HG03521 (cell line): ENCODE data around the gene RASA3.
"Not testable (repeated sequence)": the region's sequence is repeated elsewhere in the genome, so short reads cannot be mapped to it uniquely, and the experiment has no call there.

Source experiments
- ATAC-seq: cut with Tn5 transposase; IDR thresholded peaks from one replicate; pipeline ENCODE4 v1.9.1; 2021; ENCODE audit warnings: mild to moderate bottlenecking, moderate library complexity; ENCODE audit not compliant: unreplicated experiment

Gene RASA3

DNA sequence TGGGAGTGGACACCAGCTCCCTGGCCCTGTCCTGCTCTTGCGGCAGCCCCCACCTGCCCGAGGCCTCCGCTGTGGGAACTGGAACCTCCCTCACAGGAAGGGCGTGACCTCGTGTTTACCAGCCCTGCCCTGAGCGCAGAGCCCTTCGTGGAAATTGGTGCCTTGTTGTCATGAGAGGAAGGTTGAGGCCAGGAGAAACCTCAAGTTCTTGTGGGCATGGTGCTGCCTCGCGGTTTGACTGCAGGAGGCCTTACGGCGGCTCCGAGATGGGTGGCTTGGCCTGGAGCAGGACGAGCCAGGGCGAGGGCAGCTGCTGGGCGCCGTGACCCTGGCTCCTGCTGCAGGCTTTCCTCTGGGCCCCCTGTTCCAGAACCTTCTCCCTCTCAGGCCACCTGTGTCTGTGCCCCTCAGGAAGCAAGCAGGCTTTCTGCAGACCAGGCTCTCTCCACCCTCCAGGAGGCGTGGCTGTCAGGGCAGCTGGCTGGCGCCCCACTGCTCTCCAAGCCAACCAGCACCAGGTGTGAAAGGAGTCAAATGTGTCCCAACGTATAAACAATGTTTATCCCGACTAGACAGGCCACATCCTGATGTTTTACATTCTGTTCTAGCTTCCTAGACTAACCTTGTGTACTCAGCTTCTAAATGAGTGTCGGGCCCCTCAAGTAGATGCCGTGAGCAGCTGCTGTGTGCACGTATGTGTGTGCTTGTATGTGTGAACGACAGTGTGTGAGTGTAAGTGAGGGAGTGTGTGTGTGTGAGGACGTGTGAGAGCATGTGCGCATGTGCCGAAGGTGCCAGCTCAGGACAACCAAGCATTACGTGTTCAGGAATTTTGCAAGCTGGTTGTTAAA is 10.4 kb upstream of the RASA3 start:
- ATAC-seq: no peak

- ATAC-seq: no peak
Measured at GRCh38 chr13:114142137-114142550, 9.7 kb upstream of the RASA3 start.

- ATAC-seq: no peak
Measured at GRCh38 chr13:114141261-114141996, 9.0 kb upstream of the RASA3 start.

DNA sequence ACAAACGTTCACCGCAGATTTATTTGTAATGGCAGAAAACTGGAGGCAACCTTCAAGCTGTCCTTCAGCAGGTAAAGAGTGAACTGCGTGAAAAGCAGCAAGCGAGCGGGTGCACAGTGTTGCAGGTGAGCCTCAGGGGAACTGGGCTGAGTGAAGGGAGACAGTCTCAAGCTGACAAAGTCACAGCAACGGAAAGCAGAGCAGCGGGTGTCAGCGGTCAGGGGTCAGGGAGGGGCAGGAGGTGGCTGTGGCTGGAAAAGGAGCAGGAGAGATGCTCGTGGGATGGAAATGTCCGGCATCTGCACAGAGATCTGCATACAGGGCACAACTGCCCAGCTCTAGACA is 8.5 kb upstream of the RASA3 start:
- ATAC-seq: no peak

- ATAC-seq: no peak
Measured at GRCh38 chr13:114140131-114140905, 7.9 kb upstream of the RASA3 start.

DNA sequence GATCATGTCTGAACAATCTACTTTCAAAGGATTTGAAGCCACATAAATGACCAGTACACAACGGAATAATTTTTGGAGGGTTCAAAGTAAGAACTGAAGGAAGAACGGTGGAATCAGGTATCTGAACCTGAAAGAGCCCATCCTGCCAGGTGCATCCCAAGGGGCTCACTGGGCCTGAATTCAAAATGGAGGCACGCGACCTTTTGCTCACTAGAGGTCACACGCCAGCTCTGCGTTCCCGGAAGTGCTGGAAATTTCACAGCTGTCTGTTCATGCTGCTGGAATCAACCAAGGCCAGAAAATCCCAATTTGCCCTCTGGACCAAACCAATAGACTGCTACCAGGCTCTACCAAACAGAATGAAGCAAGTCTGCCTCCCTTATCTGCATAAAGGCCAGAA is 4.2 kb upstream of the RASA3 start:
- no peak for ATAC-seq

GRCh38 chr13:114135731-114136171 is 3.3 kb upstream of the RASA3 start:
- ATAC-seq: no peak

DNA sequence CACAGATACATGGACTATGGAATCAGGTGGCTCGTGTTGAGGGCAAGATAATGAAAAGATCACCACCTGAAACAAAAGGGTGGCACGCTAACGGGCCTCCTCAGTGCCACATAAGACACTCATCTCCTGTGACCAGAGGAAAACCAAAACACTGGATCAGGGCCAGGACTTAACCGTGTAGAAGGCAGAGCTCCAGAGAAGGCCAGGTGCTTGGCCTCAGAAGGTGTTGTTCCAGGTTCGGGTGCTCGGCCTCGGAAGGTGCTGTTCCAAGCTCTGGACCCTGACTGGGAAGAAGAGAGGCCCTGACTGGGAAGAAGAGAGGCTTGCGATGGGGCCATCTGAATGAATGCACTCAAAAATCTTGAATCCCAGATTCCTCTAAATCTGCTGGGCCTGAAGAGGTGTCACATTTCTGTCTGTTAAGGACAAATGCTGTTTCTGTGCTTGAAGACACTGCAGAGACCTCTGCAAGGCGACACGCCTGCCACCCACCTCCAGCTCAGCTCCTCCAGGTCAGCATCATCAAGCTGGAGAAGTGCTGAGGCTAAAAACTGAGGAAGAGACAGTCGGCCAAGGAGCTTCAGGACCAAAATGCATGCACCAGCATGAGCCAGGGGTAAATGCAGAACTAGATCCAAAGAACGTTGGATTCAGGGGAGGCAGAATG is 2.7 kb upstream of the RASA3 start:
- no peak for ATAC-seq

- no peak for ATAC-seq
Measured at GRCh38 chr13:114134111-114134943, 1.9 kb upstream of the RASA3 start.

GRCh38 chr13:114133552-114133951 is 1.1 kb upstream of the RASA3 start:
- not testable (repeated sequence) for ATAC-seq

DNA sequence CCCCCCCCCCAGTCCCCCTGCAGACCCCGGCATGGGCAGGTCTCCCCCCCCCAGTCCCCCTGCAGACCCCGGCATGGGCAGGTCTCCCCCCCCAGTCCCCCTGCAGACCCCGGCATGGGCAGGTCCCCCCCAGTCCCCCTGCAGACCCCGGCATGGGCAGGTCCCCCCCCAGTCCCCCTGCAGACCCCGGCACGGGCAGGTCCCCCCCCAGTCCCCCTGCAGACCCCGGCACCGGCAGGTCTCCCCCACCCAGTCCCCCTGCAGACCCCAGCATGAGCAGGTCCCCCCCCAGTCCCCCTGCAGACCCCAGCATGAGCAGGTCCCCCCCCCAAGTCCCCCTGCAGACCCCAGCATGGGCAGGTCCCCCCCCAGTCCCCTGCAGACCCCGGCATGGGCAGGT is 703 bp upstream of the RASA3 start:
- not testable (repeated sequence) for ATAC-seq

DNA sequence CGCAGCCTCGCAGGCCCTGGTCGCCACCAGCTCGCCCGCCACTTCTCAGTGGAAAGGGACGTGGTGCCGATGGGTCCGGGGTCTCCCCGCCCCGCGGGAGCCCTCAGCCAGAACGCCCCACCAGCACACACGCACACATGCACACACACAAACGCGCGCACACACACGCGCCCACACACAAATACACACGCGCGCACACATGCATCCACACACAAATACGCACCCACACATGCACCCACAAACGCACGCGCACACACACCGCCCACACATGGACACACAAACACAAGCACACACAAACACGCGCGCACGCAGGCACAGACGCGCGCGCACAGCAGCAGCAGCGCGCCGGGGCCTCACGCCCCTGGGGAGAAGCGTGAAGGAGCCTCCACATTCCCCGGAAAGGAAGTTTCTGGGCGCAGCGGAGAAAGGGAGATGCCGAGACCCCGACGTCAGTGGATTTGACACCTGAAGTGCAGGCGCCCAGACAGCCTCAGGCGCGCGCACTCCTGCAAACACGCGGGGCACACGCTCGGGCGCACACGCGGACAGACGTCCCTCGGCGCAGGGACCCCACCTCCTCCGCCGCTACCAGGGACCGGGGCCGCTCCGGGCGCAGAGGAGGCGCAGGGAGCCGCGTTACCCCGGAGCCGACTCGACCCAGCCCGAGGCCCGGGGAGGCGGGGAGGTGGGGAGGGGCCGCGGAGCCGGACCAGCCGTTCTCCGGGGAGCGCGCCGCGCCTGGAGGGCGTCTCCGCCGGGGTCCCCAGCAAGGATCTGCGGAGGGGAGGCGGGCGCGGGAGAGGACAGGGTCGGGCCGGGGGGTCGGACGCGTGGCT is 622 bp downstream of the RASA3 start:
- ATAC-seq: peak; percentile 8

- no peak for ATAC-seq
Measured at GRCh38 chr13:114130837-114131582, 1.4 kb downstream of the RASA3 start.

- ATAC-seq: no peak
Measured at GRCh38 chr13:114130131-114130836, 2.1 kb downstream of the RASA3 start.

GRCh38 chr13:114129649-114130062 is 2.8 kb downstream of the RASA3 start:
- no peak for ATAC-seq

- ATAC-seq: peak; percentile 43
Measured at GRCh38 chr13:114128624-114129522, 3.5 kb downstream of the RASA3 start.

GRCh38 chr13:114128348-114128623 is 4.1 kb downstream of the RASA3 start:
- no peak for ATAC-seq
